HuH-7.5 (cell line): ENCODE measurements around the gene SLF2.

ENCODE experiments used
- DNase-seq: peaks from one replicate; pipeline ENCODE4 v3.0.0; 2011; ENCODE audit warnings: low spot score

The SLF2 gene

DNA sequence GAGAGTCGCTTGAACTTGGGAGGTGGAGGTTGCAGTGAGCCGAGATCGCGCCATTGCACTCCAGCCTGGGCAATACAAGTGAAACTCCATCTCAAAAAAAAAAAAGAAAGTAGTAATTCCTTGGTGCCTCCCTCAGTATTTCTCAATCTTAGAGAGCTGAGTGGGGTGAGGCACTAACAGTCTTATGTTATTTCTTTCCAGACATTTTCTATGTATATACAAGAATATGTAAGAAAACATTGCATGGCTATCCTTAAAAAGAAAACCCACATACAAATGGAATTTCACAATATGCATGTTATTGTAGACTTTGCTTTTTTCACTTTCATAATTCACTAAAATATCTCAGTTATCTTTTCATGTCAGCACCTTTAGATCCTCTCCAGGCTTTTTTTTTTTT lies 13.6 kb upstream of the SLF2 start:
- no peak for DNase-seq

DNA sequence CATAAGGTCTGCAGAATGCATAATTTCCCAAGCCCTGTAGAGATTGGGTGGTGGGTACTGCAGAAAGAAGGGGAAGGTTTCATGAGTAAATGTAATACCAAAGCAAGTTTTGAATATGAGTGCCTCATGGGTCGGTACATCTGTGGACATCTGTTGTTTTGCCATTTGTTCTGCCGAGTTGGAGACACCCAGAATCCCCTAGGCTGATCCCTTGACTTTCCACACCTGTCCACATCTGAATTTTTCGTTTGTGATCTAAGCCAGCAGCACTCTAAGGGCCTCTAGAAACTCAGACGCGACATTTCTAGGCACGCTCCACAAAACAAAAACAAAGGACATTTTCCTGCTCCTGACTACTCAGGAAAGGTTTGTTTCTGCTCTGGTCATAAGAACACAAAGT lies 11.7 kb upstream of the SLF2 start:
- DNase-seq: no peak

DNA sequence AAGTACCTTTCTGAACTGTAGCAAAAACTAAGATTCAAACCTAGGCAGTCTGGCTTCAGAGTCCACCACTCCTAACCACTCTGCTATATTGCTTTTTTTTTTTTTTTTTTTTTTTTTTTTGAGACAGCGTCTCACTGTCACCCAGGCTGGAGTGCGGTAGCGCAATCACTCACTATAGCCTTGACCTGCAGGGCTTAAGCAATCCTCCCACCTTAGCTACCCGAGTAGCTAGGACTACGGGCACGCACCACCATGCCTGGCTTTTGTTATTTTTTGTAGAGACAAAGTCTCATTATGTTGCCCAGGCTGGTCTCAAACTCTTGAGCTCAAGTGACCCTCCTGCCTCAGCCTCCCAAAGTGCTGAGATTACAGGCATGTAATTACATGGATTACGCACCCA lies 10.1 kb upstream of the SLF2 start:
- DNase-seq: no peak

DNA sequence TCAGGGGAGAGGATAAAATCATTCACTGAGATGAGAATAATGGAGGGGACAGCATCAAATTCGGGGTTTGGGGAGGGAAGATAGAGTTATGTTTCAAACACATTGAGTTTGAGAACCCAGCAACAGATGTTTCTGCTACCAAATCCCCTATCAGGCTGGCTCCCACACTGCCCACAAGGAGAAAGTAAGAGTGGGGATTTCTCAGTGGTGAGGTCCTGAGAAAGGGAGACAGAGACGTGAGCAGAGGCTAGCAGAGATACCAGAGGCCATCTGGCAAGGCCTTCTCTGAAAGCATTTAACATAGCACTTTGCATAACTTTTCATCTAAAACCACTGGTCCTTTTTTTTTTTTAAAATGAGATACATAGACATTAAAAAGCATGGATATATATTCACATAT lies 7.8 kb upstream of the SLF2 start:
- DNase-seq: no peak

DNA sequence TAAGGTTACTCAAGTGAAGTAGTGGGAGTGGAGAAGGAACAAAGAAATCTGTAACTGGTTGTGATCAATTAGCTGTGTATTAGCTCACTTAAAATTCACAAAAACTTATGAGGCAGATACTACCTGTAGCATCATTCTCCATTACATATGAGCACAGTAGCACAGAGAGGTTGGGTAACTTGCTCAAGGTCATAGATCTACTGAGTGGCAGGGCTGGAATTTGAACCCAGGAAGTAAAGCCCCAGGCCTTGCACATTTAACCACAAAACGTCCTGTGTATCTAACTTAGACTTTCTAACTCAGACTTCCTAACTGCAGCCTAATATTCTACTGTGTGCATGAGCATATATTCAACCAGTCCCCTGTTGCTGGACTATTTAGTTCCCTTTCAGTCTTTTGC lies 5.6 kb upstream of the SLF2 start:
- DNase-seq: no peak

DNA sequence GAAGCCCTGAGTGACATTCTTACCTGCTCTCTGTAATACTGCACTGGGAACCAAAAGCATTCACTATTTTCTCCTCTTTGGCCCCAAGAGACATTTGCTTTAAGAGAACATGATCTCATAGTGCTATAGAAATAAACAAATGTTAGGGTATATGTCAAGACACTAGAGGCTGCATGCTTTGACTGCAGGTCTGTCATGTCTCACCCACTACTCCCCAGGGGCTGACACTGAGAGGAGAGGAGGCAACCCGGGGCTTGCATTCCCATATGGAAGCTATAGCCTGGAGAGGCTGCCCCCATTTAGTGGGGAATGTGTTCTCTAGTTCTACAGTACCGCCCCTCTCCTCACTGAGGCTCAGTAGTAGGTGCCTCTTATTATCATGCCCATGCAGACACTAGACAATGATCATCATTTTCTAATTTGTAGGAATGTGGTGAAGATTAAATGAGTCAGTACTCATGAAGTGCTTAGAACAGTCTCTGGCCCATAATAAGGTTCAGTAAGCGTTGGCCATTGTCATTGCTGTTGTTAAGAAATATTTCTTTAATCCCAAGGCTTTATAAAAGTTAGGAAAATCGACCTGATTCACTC lies 4.9 kb upstream of the SLF2 start:
- DNase-seq: no peak

DNA sequence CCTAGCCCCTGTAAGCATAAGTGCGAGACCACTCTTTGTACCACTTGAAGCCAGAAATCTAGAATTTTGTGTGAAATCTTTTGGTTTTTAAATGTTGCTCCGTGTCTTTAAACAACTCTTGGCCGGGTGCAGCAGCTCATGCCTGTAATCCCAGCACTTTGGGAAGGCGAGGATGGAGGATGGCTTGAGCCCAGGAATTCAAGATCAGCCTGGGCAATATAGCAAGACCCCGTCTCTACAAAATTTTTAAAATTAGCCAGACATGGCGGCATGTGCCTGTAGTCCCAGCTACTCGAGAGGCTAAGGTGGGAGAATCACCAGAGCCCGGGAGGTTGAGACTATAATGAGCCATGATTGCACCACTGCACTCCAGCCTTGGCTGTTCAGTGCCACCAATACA lies 4.4 kb upstream of the SLF2 start:
- DNase-seq: no peak

DNA sequence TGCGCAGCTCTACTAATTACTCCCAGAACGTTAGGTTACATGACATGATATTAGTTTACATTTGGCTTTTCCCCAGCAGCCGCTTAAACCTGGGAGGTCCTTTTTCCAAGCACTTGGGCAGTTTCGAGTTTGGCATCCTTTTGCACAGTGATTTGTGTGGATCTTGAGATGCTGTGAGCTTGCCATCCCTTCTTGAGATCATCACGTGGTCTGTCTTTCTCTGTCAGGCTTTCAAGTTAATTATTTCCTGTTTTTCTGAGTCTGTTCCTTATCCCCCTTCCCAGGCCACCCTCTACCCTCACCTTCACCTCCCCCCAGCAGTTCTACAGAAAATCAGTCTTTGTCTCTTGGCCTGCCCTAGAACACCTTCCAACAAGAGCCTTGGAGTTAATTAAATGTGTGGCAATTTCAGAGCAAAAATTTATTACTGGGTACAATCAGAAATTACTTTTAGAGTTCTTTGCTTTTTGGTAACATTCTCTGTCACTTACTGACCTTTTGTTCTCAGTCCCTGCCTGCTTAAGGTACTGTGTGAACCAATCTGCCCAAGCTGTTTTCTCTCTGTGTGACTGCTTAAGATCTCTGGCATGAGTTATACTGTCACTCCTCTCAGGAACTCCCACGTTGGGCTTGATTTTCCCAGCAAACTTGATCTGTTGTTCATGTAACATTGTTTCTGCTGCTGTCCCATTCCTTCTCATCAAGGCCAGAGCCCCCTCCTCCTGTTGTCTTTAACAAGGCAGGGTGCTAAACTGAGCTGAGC lies 3.1 kb upstream of the SLF2 start:
- DNase-seq: no peak

DNA sequence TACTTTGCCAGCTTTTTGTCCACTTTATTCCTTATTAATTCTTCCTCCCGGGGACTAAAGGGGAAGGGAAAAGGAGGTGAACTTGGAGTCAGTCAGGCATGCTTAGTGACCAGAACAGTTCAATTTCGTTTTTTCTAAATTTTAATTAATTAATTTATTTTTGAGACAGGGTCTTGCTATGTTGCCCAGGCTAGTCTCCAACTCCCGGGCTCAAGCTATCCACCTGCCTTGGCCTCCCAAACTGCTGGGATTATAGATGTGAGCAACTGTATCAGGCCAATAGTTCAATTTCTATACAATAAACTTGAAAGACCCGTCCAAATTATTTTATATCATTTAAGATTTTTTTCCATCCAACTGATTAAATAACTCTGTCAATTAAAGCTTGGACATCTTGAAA lies 1.3 kb upstream of the SLF2 start:
- DNase-seq: no peak

DNA sequence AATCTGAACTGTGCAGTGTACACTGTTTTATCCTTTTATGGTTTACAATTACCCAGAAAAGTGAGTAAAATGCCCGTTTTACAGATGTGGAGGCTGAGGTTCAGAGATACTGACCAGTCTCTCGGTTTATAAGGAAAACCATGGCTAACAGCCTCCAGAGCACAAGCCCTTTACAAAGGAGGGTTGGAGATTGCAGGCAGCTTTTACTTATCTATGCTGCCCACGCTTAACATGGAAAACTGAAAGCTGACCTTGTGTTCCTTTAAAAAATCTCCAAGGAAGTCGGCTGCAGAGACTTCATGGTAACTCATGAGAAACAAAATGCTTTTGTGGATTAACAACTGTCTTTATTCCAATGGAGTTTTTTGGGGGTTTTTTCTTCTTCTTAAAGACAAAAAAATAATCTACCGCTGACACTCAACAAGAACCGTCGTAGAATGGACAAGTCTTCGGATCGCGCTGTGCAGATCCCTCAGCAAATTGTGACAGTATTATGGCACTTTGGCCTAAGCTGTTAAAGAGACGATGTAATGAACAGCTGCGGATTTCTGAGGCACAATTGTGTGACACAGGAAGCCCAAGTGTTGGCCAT lies 654 bp upstream of the SLF2 start:
- no peak for DNase-seq

DNA sequence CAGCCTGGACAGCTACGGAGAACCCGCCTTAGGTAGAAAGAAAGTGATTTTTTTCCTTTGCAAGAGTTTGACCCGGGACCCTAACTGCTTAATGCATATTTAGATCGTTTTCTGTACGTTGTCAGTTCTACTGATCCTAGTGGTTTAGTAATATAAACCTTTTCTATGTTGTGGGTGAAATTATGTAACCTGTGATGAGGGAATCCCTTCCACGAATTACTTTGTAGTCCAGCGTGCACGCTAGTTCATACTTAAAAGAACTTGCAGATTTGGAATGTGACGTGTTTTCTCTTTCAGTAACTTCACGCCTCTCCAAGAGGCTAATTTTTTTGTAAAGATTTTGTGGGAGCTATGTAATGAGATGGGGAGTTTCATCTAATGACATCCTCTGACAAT lies 705 bp downstream of the SLF2 start:
- DNase-seq: no peak

DNA sequence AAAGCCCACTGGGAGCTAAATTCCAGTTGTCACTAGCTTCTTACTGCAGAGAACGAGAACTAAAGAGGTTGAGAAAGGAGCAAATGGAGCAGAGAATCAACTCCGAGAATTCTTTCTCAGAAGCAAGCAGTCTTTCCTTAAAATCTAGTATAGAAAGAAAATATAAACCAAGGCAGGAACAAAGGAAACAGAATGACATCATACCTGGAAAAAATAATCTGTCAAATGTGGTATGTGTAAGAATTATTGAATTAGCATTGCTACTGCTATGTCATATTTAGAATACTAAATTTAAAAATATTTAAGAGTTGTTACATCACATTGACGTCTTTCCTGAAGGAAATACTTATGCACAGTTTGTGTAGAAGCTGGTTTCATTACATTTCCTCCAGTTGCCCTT lies 4.3 kb downstream of the SLF2 start:
- no peak for DNase-seq

DNA sequence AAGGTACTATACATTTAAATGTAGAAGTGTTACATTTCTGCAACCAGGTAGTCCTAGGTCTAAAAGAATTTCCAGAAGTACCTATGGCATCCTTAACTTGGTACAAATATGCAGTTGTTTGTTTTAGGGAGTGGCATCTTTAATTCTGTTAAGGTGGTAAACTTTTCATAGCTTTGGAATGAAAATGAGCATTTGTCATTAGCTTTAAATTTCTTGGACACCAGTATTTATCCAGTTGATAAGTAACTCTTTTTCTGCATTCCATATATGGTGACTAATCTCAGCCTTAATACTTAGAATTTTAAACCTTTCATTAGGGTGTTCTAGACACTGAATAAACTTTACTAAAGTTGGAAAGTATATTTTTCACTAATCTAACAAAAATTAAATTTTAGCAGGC lies 10.8 kb downstream of the SLF2 start:
- DNase-seq: no peak

DNA sequence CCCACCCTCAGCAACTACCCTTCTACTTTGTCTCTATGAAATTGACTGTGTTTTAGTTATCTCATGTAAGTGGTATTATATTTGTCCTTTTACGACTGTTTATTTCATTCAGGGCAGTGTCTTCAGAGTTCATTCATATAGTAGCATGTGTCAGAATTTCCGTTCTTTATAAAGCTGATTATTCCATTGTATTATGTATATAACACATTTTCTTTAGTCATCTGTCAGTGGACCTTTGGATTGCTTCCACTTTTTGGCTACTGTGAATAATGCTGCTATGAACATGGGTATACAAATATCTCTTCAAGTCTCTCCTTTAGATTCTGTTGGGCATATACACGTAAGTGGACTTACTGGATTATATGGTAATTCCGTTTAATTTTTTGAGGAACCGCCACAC lies 14.5 kb downstream of the SLF2 start:
- no peak for DNase-seq

DNA sequence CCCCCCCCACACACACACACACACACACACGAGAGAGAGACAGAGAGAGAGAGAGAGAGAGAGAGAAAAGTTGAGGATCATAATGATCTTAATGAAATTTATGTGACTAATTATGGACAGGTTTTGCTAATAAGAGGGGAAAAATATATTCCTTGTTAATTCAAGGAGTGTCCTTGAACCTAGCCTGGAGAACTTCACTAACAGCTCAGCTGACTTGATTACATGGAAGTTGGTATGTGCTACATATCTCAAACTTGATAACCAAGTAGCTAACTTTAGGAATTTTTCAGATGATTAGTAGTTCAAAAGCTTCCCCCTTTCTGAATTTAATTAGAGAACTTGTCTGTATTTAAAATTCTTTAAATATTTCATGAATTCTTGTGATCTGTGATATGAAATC lies 15.3 kb downstream of the SLF2 start:
- no peak for DNase-seq

DNA sequence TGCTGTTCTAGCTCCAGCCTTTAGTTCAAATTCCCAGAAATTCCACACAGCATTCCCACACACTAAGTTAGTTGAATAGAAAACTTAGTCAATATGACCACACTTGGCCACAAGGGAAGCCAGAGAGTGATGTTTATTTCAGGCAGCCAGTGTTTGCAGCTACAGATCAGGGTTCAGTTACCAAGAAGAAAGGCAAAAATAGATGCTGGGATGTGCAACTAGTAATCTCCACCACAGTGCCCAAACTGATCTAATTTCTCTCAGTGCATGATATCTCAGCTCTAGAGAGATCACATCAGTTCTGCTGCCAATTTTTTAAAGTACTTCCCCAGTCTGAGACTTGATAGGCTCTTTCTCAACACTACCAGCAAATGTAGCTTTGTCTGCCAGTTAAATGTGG lies 17.6 kb downstream of the SLF2 start:
- no peak for DNase-seq

DNA sequence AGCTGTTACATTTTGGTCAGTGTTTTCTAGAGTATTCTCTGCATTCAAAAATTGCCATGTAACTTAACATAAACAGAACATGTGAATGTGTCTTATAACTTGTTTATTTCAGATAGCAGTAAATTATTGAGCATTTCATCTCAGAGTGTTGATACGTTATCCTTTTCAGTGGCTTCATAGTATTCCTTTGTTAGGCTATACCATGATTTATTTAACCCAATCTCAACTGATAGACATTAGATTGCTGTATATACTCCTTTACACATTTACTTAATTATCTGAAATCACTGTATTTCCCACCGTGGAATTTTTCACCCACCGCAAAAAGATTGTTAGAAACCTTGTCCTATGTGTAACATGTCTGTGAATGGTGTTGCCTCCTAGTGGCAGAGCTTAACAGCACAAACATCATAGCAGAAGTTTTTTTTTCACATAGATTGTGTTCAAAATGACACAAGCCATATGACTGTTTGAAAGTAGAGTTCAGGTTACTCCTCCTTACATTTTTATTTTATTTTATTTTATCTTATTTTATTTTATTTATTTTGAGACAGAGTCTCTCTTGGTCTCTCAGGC lies 21.4 kb downstream of the SLF2 start:
- peak; percentile 13 for DNase-seq

DNA sequence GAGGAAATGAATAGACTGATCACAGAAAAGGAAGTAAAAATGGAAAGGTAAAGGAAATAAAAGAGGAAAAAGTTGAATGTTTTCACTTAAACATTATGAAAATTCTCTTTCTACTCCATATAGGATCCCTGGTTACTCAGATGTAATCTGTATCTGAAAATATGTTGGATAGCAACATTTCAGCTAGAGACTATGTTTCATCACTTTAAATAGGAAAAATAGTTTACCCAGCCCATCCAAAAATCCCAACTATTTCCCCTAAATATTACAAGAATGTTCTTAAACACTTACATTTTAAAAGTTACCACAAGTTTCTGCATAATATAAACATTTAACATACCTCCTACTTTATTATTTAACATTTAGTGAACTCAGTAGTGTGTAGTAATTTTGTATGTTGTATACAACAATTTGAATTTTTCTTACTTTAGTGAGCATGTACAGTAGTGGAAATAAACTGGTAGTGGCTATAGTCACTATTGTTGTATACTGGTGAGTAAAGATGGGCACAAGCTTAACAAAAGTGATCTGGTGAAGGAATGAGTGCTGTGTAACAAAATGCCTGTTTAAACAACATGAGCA lies 27.1 kb downstream of the SLF2 start:
- DNase-seq: no peak

DNA sequence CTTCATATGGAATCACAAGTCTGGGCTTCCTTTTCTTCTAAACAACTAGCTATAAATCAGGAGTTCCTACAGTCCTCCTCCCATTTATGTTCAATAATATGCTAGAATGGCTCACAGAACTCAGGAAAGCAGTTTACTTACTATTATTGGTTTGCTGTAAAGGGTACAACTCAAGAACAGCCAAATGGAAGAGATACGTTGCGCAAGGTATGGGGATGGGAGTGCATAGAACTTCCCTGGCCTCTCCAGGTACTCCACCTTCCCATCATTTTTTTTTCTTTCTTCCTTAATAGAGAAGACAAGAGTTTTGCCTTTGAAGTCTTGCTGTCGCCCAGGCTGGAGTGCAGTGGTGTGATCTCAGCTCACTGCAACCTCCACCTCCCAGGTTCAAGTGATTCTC lies 29.5 kb downstream of the SLF2 start:
- DNase-seq: no peak

DNA sequence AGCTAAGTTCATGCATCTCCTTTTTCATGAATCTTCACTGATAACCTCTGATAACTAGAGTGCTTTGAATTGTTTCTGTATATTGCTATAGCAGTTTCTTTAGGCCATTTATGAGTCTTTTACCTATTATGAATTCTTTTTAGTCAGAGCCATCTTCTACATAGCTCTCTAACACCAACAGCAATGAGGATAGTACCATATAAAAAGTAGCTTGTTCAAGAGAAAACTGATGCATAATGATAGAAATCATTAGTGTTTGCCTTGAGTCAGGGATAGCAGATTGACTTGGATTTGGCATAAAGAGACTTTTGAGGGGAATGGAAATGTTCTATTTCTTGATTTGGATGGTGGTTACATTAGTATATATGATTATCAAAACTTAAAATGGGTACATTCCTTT lies 30.7 kb downstream of the SLF2 start:
- DNase-seq: no peak

DNA sequence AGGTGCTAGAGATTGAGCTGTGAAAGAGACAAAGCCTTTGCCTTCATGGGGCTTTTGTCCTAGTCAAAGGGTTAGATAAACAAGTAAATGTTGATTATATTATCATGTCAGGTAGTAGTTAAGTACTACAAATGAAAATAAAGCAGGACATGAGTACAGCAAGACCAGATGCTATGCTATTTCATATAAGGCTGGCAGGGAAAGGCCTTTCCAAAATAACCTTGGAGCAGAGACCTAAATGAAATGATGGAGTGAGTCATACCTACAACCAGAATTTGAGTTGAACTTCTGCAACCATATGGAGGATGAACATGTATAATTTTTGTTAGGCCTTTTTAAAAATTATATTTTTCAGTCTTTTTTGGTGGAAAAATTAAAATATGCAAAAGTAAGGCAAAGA lies 33.0 kb downstream of the SLF2 start:
- DNase-seq: no peak

DNA sequence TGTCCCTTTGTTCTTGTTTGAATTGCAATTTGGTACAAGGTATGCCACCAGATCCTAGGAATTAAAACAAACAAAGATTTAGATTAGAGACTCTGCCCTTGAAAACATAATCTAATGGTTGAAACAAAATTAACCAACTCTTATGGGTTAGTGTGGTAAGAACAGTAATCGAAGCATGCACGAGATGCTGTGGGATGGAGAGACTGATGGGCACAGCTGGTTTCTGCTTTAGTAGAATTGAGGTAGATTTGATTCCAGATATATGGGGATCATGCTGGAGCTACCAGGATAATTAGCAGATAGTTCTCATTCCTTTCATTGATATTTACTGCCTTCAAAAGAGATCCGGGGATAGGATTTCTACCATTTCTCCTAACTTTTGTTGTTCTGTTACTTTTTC lies 36.2 kb downstream of the SLF2 start:
- no peak for DNase-seq

DNA sequence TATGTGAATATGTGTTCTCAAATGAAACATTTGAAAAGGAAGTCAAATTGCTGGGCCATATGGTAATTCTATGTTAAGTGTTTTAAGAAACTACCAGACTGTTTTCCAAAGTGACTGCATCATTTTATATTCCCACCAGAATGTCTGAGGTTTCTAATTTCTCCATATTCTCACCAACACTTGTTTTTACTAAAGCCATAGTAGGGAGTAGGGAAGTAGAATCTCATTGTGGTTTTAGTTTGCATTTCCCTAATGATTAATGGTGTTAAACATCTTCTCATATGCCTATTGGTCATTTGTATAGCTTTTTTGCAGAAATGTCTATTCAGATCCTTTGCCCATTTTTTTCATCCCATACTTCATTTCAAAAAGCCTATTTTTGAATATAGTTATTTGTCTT lies 47.5 kb downstream of the SLF2 start:
- DNase-seq: no peak
